ENCODE data around the gene EFNA4.
A peak's percentile ranks its signal among the peaks of the same experiment; 100 is the strongest.

EFNA4 gene

GRCh38 chr1:155033524-155033923 is 30.0 kb upstream of the EFNA4 start, which contains the start of the genes DCST1 and DCST2:
DCST1 (plus strand) TSS chr1:155033824; CDS start chr1:155034037, 213 bp downstream.
DCST2 (minus strand) TSS chr1:155033781; CDS start chr1:155033701, 80 bp downstream.
- DNase-seq (ENCODE audit: low read depth): no peak

GRCh38 chr1:155034318-155035208 is 29.0 kb upstream of the EFNA4 start:
- no peak for DNase-seq (ENCODE audit: low read depth)

- DNase-seq (ENCODE audit: low read depth): no peak
These were observed 27.6 kb upstream of the EFNA4 start for GRCh38 chr1:155035936-155036335.

DNA sequence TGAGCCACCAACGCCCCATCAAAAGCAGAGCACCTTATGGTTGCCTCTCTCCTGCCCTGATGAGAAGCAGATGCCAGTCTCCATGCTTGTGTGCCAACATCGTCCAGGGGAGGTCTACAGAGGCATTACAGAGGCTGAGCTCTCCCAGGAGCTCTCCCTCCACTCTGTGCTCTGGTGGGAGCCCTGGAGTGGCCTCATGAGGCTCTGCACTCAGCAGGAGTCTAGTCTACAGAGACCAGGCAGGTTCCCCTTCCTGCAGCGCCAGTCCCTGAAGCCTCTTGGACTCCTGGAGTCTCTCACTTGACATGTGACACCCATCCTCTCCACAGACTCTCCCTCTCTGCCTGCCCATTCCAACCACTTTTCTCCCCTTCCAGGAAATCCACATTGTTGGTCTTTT is 26.5 kb upstream of the EFNA4 start:
- DNase-seq (ENCODE audit: low read depth): no peak

GRCh38 chr1:155037851-155038441 is 25.6 kb upstream of the EFNA4 start:
- no peak for DNase-seq (ENCODE audit: low read depth)

GRCh38 chr1:155038602-155039307 is 24.8 kb upstream of the EFNA4 start:
- no peak for DNase-seq (ENCODE audit: low read depth)

- no peak for DNase-seq (ENCODE audit: low read depth)
These were observed 24.3 kb upstream of the EFNA4 start for GRCh38 chr1:155039308-155039669.

DNA sequence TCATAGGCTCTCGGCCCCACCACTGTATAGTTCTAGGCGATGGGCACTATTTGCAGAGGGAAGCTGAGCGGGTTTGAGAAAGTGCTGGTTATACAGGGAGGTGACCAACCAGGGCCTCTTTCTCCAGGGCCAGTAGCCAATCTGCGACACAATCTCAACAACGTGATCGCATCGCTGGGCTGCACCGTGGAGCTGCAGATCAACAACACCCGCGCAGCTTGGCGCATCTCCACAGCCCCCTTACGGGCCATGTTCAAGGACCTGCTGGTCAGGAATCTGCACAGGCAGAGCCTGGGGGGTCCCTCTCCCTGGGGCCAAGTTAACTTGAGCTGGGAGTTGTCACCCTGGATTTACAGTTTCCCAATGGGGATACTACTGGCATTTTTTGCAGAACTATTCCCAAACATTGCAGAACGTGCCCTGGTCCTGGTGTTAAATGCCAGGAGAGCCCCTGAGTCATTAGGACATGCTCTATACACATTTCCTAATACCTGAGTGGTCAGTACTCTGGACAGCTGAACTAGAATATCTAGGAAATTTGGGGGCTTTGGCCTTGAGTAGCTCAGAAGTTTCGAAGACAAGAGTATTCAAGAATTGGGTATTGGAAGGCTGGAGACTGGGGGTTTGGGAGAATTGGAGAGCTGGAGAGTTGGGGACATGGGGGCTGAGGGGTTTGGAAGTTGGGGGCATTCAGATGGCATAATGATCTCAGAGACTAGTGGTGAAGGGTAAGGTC is 23.0 kb upstream of the EFNA4 start:
- no peak for DNase-seq (ENCODE audit: low read depth)

DNA sequence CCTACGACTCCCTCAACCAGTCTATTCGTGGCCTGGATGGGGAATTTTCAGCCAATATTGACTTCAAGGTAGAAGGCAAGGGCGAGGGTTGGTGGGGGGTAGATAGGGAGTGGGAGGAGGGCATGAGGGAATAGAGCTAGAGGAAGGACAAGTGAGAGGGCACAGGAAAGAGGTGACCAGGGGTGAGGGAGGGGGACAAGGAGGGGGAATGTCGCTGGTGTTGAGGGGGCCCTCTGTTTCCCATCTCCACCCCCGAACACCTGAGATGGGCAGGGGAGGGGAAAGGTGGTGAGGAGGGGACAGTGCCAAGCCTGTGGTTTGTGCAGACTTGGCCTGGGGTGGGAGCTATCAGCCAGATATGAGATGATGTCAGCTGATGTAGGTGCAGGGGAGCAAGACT is 20.8 kb upstream of the EFNA4 start:
- DNase-seq (ENCODE audit: low read depth): no peak

- no peak for DNase-seq (ENCODE audit: low read depth)
These were observed 20.2 kb upstream of the EFNA4 start for GRCh38 chr1:155043301-155043702.

- DNase-seq (ENCODE audit: low read depth): no peak
These were observed 19.7 kb upstream of the EFNA4 start for GRCh38 chr1:155043793-155044192.

DNA sequence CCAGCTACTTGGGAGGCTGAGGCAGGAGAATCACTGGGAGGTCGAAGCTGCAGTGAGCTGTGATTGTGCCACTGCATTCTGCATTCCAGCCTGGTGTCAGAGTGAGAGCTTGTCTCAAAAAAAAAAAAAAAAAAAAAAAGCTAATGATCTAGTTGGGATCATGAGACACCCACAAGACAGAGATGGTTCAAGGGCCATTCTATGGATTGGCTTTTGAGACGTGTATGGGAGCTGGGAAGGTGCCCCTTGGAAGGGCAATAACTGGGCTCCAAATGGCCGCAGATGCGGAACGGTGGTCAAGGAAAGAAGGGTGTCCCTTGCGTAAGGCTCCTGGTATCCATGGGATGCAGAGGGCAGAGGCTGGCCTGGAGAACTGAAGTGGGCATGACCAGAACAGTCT is 19.2 kb upstream of the EFNA4 start:
- no peak for DNase-seq (ENCODE audit: low read depth)

DNA sequence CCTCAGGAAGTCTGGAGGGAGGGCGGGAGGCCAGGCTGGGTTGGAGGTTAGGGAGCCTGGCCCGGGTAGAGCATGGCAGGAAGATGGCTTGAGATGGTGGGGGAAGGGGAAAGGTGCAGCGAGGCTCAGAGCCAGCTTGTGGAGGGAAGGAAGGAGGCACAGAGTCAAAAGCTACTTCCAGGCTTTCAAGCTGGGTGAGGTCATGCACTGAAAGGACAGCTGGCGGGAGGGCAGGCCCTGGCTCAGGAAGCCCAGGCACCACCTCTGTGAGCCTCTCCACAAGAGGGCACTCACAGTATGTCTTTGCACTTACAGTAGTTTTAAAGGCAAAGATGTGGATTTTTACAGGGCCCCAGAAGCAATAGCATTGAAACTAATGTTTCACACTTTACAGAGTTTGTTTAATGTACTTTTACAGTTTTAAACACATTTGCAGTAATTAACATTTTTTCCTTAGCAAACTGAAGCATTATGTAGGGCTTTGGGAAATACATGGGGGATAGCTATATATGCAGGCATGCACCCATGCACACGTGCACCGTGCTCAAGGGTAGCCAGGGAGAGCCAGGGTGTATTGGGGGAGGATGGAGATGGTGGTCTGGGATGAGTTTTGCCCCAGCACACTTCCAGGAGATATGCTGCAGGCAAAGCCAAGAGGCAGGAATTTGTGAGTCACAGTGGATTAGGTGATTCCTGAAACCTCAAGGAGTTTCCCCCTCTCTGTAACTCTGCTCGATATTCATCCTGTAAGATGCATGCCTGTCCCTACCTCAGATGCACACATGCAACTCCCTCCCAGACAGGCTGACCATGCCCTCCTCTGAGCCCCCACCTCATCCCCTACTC is 18.5 kb upstream of the EFNA4 start:
- peak; percentile 33 for DNase-seq (ENCODE audit: low read depth)

- DNase-seq (ENCODE audit: low read depth): no peak
These were observed 14.8 kb upstream of the EFNA4 start for GRCh38 chr1:155048449-155049334.

GRCh38 chr1:155049651-155050559 is 13.6 kb upstream of the EFNA4 start:
- no peak for DNase-seq (ENCODE audit: low read depth)

GRCh38 chr1:155050560-155051341 is 12.8 kb upstream of the EFNA4 start, which contains the start of gene ADAM15:
ADAM15 (plus strand) TSS chr1:155051316; CDS start chr1:155051387, 71 bp downstream.
- peak; percentile 75 for DNase-seq (ENCODE audit: low read depth)

- DNase-seq (ENCODE audit: low read depth): no peak
These were observed 12.2 kb upstream of the EFNA4 start for GRCh38 chr1:155051342-155051776.

DNA sequence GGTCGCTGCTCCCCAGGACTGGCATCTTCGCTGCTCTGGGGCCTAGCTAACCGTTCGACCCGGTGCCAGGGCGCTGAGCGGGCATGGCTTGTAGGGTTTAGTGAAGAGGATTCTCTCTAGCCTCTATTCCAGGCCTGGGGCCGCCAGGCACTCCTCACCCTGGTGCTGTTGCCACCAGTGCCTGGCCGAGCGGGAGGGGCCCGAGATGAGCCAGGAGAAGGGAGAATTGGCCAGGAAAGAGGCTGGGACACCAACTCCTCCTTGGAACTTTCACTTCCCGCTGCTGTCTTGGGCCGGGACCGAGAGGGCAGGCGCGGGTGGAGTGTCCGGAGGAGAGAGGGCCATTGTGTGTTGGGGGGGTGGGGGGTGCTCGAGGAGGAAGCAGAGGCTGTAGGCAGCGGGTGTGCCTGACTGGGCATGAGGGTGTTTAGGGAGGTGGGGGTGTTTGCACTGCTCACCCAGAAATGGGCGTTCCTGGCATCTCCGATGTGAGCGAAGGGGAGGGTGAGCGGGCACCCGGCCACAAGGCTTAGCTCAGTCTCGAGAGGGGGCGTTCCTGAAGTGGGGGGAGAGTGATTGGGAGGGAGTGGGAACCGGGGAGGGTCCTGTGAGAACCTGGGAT is 11.7 kb upstream of the EFNA4 start:
- DNase-seq (ENCODE audit: low read depth): peak; percentile 9
